Stimulated activated naive CD8-positive, alpha-beta T cell treated with anti-CD3 and anti-CD28 coated beads, Interleukin-15, Interleukin-2, amounts not matched to agents 100 ng/mL and 50 ng/mL, for 24 hours (primary cell): ENCODE data around the gene ADAM11.

Experiments
- H3K27ac Mint-ChIP-seq: one replicate; pipeline ENCODE4 v1.8.0; 2021; ENCODE audit warnings: mild to moderate bottlenecking, mixed read lengths
- H3K27me3 Mint-ChIP-seq: one replicate; pipeline ENCODE4 v1.8.0; 2021; ENCODE audit warnings: mixed read lengths
- H3K36me3 Mint-ChIP-seq: one replicate; pipeline ENCODE4 v1.8.0; 2021; ENCODE audit warnings: low read depth, mixed read lengths
- H3K4me1 Mint-ChIP-seq: one replicate; pipeline ENCODE4 v1.8.0; 2021; ENCODE audit warnings: low read depth, mixed read lengths
- H3K4me3 Mint-ChIP-seq: one replicate; pipeline ENCODE4 v1.8.0; 2021; ENCODE audit warnings: mild to moderate bottlenecking, mixed read lengths
- H3K9me3 Mint-ChIP-seq: one replicate; pipeline ENCODE4 v1.8.0; 2021; ENCODE audit warnings: mixed read lengths

Gene ADAM11

GRCh38 chr17:44766409-44767038 lies 7.7 kb downstream of the ADAM11 start:
- Mint-ChIP-seq H3K4me1 (no peaks in the 10 kb centered on the region), H3K36me3 (no peaks in the 10 kb centered on the region), H3K27me3 (peaks cover 6% of the 10 kb centered on the region)

GRCh38 chr17:44767493-44767892 lies 8.7 kb downstream of the ADAM11 start:
- Mint-ChIP-seq H3K9me3 (no peaks in the 10 kb centered on the region), H3K27ac (no peak overlapping the region), H3K27me3 (peaks cover 5% of the 10 kb centered on the region), H3K4me3 (no peak overlapping the region), H3K4me1 (no peaks in the 10 kb centered on the region), H3K36me3 (no peaks in the 10 kb centered on the region)

More at GRCh38 chr17:44766409-44767038, 7.7 kb downstream of the ADAM11 start:
- no peak overlapping the region for H3K4me3 Mint-ChIP-seq
- no peak overlapping the region for H3K27ac Mint-ChIP-seq
- no peaks in the 10 kb centered on the region for H3K9me3 Mint-ChIP-seq

DNA sequence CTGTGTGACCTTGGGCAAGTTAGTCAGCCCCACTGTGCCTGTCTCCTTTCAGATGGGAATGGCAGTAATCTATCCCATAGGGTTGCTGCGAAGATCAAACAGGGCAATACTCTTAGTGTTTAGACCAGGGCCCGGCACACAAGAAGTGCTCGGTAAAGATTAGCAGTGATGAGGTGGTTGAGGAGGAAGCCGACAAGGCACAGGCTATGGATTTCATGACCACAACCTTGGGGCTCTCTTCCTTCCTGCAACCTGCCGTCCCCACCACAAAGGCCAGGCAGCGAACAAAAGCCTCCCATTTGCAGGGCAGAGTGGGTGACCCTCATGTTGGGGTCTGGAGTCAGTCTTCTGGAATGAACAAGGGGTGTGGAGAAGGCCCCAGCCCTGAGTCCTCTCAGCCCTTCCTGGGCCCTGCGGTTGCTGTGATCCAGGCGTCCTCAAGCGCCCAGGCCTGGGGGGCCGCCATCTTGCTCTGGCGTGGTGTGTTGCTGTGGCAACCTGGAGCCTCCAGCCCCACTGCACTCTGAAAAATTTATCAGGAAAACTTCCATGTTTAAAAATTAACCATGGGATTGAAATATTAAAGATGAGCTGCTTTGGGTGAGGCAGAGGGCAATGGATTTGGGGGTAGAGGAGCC lies 9.8 kb downstream of the ADAM11 start:
- Mint-ChIP-seq H3K9me3 (no peaks in the 10 kb centered on the region), H3K36me3 (no peaks in the 10 kb centered on the region), H3K4me3 (no peak overlapping the region), H3K4me1 (no peaks in the 10 kb centered on the region), H3K27me3 (peaks cover 3% of the 10 kb centered on the region), H3K27ac (no peak overlapping the region)

- Mint-ChIP-seq H3K9me3 (no peaks in the 10 kb centered on the region), H3K36me3 (no peaks in the 10 kb centered on the region), H3K27ac (no peak overlapping the region), H3K4me3 (no peak overlapping the region), H3K4me1 (no peaks in the 10 kb centered on the region), H3K27me3 (peaks cover 3% of the 10 kb centered on the region)
Measured at GRCh38 chr17:44769230-44769629, 10.4 kb downstream of the ADAM11 start.

DNA sequence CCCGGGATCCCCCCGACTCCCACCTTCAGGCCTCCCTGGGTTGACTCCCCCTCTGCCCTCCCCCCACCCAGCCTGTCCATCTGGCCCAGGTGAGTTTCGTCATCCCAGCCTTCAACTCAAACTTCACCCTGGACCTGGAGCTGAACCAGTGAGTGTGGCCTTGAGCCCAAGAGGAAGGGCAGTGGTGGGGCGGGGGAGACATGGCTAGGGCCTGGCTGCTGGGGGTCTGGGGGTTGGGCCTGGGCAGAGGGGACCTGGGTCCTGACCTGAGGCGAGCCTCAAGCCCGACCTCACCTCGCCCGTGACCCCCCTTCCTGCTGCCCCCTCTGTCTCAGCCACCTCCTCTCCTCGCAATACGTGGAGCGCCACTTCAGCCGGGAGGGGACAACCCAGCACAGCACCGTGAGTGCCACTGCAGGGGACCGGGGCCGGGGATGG lies 10.9 kb downstream of the ADAM11 start:
- Mint-ChIP-seq H3K4me3 (no peak overlapping the region), H3K27ac (no peak overlapping the region)

DNA sequence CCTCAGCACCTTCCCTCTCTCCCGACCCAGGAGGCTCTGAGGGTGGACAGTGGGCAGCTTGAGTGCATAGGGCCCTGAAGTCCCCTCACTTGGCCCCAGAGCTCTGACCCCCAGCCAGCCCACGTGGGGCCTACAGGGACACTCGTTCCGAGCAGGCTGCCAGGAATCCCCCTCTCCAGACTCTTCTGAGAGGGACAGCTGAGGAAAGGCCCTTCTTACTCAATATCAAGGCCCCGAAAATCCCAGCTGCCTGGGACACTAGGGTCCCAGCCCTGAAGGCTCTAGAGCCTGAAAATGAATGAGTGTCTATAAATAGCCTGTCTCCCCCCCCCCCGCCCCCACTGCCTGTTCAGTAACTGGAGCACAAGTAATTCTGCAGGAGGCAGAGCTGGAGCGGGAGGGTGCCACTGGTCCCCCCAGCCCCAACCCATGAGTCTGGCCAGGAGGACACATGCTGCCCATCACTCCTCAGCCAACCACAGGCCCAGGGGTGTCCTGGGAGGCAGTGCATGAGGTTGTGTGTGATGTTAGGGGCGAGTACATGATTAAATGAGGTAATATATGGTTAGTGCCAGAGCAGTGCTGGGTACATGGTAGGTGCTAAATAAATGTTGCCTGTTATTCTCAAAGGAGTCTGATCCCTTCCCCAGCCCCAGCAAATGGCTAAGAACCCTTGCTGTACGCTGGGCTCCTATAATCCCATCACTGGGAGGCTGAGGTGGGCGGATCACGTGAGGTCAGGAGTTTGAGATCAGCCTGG lies 11.6 kb downstream of the ADAM11 start:
- H3K4me3 Mint-ChIP-seq: no peak overlapping the region
- H3K36me3 Mint-ChIP-seq: no peaks in the 10 kb centered on the region
- H3K9me3 Mint-ChIP-seq: no peaks in the 10 kb centered on the region
- peaks cover 4% of the 10 kb centered on the region for H3K4me1 Mint-ChIP-seq
- no peak overlapping the region for H3K27ac Mint-ChIP-seq
- peaks cover 3% of the 10 kb centered on the region for H3K27me3 Mint-ChIP-seq

More for the DNA sequence above, 10.9 kb downstream of the ADAM11 start:
- Mint-ChIP-seq H3K9me3 (no peaks in the 10 kb centered on the region), H3K27me3 (peaks cover 3% of the 10 kb centered on the region), H3K4me1 (peaks cover under 1% of the 10 kb centered on the region), H3K36me3 (no peaks in the 10 kb centered on the region)

DNA sequence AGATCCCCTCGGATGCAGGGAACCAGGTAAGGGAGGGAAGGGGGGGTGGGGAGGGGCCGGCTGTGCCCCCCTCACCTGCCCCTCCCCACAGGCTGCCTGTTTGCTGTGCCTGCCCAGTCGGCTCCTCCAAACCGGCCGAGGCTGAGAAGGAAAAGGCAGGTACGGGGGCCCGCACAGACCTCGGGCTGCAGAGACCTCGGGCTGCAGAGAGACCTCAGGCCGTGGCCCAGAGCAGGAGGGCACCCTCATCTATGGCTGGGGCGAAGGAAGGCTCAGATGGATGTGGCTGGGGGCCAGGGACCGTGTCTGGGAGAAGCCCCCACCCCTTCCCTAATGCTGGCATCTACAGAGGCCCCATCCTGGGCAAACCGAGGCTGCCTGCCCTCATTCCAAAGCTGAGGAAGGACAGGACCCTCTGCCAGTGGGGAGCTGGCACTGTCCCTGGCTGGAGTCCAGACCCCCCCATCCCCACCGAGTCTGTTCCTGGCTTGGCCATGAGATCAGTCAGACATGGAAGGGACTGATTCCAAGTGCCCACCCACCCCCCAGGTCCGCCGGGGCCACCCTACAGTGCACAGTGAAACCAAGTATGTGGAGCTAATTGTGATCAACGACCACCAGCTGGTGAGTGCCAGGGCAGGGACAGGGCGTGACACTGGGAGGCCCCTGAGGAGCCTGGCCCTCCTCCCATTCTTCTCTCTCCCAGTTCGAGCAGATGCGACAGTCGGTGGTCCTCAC lies 13.7 kb downstream of the ADAM11 start:
- Mint-ChIP-seq H3K27ac (no peak overlapping the region), H3K27me3 (peaks cover 3% of the 10 kb centered on the region), H3K36me3 (no peaks in the 10 kb centered on the region), H3K4me1 (peaks cover 8% of the 10 kb centered on the region), H3K9me3 (no peaks in the 10 kb centered on the region), H3K4me3 (no peak overlapping the region)

DNA sequence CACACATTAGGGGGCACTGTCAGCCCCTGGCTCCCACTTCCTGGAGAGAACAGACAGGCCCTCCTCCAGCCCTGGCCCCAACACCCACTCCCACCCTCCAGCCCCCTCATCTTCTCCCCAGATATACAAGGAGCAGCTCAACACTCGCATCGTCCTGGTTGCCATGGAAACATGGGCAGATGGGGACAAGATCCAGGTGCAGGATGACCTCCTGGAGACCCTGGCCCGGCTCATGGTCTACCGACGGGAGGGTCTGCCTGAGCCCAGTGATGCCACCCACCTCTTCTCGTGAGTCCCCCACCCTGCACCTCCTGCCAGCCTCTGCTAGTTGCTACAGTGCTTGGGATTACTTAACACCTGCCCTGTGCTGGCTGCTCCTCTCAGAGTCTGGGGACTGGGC lies 14.4 kb downstream of the ADAM11 start:
- Mint-ChIP-seq H3K27ac (no peak overlapping the region), H3K27me3 (peaks cover 3% of the 10 kb centered on the region), H3K36me3 (no peaks in the 10 kb centered on the region), H3K9me3 (no peaks in the 10 kb centered on the region), H3K4me3 (no peak overlapping the region), H3K4me1 (peaks cover 8% of the 10 kb centered on the region)

GRCh38 chr17:44774271-44775135 lies 15.7 kb downstream of the ADAM11 start:
- no peaks in the 10 kb centered on the region for H3K9me3 Mint-ChIP-seq
- no peaks in the 10 kb centered on the region for H3K36me3 Mint-ChIP-seq

DNA sequence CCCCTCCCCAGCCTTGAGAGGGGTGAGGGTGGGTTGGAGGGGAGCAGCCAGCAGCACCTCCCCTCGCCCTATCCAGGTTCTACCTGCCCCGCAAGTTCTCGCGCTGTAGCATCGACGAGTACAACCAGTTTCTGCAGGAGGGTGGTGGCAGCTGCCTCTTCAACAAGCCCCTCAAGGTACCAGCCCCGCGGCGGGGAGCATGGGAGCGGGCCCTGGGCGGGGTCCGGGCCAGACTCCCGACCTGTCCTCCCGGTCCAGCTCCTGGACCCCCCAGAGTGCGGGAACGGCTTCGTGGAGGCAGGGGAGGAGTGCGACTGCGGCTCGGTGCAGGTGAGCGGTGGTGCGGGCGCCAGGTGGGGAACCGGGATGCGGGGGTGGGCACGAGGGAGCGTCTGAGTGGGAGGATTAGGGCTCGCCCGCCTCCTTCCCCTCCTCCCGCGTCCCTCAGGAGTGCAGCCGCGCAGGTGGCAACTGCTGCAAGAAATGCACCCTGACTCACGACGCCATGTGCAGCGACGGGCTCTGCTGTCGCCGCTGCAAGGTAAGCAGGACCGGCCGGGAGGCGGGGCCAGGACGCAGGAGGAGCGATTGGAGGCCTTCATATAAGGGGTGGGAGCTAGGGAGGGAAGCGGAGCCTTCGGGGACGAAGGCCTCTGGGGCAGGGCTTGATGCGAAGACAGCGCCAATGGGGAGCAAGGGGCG lies 16.5 kb downstream of the ADAM11 start:
- Mint-ChIP-seq H3K27me3 (no peaks in the 10 kb centered on the region), H3K36me3 (no peaks in the 10 kb centered on the region), H3K4me1 (peaks cover 8% of the 10 kb centered on the region), H3K9me3 (no peaks in the 10 kb centered on the region), H3K4me3 (peak overlapping the region; percentile 81), H3K27ac (no peak overlapping the region)

More at GRCh38 chr17:44774271-44775135, 15.7 kb downstream of the ADAM11 start:
- Mint-ChIP-seq H3K4me3 (peak overlapping the region; percentile 81), H3K4me1 (peaks cover 8% of the 10 kb centered on the region), H3K27ac (no peak overlapping the region), H3K27me3 (no peaks in the 10 kb centered on the region)

DNA sequence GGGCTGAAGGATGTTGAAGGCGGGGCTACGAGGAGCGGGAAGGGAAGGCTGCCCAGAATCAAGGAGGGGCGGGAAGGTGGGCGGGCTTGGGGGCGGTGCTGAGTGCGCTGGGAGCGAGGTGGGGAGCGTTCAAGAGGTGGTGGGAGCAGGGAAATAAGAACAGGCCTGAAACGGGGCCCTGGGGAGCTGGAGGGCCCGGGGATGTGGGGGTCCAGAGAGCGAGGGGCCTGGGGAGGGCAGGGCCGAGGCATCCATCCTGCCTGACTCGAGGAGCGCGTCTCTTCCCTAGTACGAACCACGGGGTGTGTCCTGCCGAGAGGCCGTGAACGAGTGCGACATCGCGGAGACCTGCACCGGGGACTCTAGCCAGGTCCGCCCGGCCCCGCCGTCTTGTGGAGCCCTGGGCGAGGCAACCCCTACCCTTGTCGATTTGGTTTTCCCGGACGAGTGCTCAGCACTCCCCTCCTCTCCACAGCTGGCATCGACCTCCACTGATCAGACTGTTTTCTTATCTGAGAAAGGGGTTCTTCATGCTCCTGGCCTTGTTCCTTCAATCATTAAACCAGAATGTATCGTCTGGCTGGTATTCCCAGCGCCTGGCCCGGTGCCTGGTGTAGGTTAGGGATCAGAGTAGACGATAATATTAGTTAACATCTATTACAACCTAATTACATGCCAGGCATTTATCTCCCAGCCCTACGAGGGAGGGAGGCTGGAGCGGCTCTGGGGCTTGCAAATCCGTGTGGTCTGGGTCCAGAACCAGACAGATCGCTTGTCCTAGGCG lies 17.2 kb downstream of the ADAM11 start:
- Mint-ChIP-seq H3K4me3 (peak overlapping the region; percentile 81), H3K9me3 (no peaks in the 10 kb centered on the region), H3K27me3 (no peaks in the 10 kb centered on the region), H3K36me3 (no peaks in the 10 kb centered on the region), H3K4me1 (peaks cover 8% of the 10 kb centered on the region), H3K27ac (no peak overlapping the region)

- H3K4me1 Mint-ChIP-seq: peaks cover 8% of the 10 kb centered on the region
- no peak overlapping the region for H3K27ac Mint-ChIP-seq
- H3K27me3 Mint-ChIP-seq: no peaks in the 10 kb centered on the region
- H3K36me3 Mint-ChIP-seq: no peaks in the 10 kb centered on the region
- no peaks in the 10 kb centered on the region for H3K9me3 Mint-ChIP-seq
- no peak overlapping the region for H3K4me3 Mint-ChIP-seq
Measured at GRCh38 chr17:44776628-44777393, 18.0 kb downstream of the ADAM11 start.
